NCI-H1930 (cell line): Measurements from ENCODE around the gene ANKLE2.

ENCODE experiments used
- DNase-seq, 2 experiments: peaks; one replicate each; lab custom pipeline; 2025; lab: John Stamatoyannopoulos, UW

ANKLE2 gene

GRCh38 chr12:132746613-132747012, 15.0 kb downstream of the ANKLE2 start:
- DNase-seq, result no peak

GRCh38 chr12:132743831-132744230, 17.8 kb downstream of the ANKLE2 start:
- no peak for DNase-seq

GRCh38 chr12:132741620-132742019, 20.0 kb downstream of the ANKLE2 start:
- no peak for DNase-seq

- no peak for DNase-seq
Observed at GRCh38 chr12:132740652-132741051, 21.0 kb downstream of the ANKLE2 start.

- DNase-seq, result no peak
Observed at GRCh38 chr12:132740313-132740646, 21.4 kb downstream of the ANKLE2 start.

GRCh38 chr12:132739600-132740312, 21.9 kb downstream of the ANKLE2 start:
- no peak for DNase-seq

- no peak for DNase-seq
Observed at GRCh38 chr12:132736913-132737312, 24.7 kb downstream of the ANKLE2 start.

GRCh38 chr12:132736378-132736777, 25.3 kb downstream of the ANKLE2 start:
- no peak for DNase-seq

- DNase-seq, result no peak
Observed at GRCh38 chr12:132735496-132735895, 26.1 kb downstream of the ANKLE2 start.

- no peak for DNase-seq
Observed at GRCh38 chr12:132734206-132734605, 27.4 kb downstream of the ANKLE2 start.

- no peak for DNase-seq
Observed at GRCh38 chr12:132731574-132731973, 30.1 kb downstream of the ANKLE2 start.

- DNase-seq, result no peak
Observed at GRCh38 chr12:132730353-132730752, 31.3 kb downstream of the ANKLE2 start.

- DNase-seq, result no peak
Observed at GRCh38 chr12:132729541-132730320, 31.9 kb downstream of the ANKLE2 start.

GRCh38 chr12:132728502-132728901, 33.1 kb downstream of the ANKLE2 start:
- no peak for DNase-seq

- no peak for DNase-seq
Observed at GRCh38 chr12:132727091-132727794, 34.4 kb downstream of the ANKLE2 start.

- DNase-seq, result no peak
Observed at GRCh38 chr12:132726386-132726785, 35.2 kb downstream of the ANKLE2 start.

- DNase-seq, result no peak
Observed at GRCh38 chr12:132724506-132725241, 37.0 kb downstream of the ANKLE2 start.

- DNase-seq, result no peak
Observed at GRCh38 chr12:132723764-132724140, 37.9 kb downstream of the ANKLE2 start.

- DNase-seq, result no peak
Observed at GRCh38 chr12:132723015-132723763, 38.4 kb downstream of the ANKLE2 start.

- DNase-seq, result no peak
Observed at GRCh38 chr12:132720606-132721345, 40.9 kb downstream of the ANKLE2 start.

GRCh38 chr12:132719954-132720324, 41.7 kb downstream of the ANKLE2 start:
- no peak for DNase-seq
